ENCODE results near the gene SIAH3.
A peak's percentile ranks its signal among the peaks of the same experiment; 100 is the strongest.

Gene SIAH3

DNA sequence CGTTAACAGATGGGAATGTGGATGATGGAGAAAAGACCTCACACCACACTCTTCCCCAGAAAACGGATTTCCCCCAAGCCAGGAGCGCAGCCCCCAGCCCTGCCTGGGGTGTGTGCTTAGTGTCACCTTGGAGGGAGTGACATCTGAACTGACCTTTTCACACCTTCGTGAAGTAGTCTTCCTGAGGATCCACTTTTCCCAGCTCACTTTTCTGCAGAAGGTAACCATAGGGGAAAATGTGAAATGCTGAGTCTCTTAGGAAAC lies 26.2 kb downstream of the SIAH3 start:
- TF ChIP-seq, protein P1, sequence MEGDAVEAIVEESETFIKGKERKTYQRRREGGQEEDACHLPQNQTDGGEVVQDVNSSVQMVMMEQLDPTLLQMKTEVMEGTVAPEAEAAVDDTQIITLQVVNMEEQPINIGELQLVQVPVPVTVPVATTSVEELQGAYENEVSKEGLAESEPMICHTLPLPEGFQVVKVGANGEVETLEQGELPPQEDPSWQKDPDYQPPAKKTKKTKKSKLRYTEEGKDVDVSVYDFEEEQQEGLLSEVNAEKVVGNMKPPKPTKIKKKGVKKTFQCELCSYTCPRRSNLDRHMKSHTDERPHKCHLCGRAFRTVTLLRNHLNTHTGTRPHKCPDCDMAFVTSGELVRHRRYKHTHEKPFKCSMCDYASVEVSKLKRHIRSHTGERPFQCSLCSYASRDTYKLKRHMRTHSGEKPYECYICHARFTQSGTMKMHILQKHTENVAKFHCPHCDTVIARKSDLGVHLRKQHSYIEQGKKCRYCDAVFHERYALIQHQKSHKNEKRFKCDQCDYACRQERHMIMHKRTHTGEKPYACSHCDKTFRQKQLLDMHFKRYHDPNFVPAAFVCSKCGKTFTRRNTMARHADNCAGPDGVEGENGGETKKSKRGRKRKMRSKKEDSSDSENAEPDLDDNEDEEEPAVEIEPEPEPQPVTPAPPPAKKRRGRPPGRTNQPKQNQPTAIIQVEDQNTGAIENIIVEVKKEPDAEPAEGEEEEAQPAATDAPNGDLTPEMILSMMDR (IDR thresholded peaks at IDR 0.05; ENCODE audit: insufficient read depth, missing control alignments), result no peak
- DNase-seq (ENCODE audit: insufficient read length, low spot score), result no peak
- no peak for FAIRE-seq

DNA sequence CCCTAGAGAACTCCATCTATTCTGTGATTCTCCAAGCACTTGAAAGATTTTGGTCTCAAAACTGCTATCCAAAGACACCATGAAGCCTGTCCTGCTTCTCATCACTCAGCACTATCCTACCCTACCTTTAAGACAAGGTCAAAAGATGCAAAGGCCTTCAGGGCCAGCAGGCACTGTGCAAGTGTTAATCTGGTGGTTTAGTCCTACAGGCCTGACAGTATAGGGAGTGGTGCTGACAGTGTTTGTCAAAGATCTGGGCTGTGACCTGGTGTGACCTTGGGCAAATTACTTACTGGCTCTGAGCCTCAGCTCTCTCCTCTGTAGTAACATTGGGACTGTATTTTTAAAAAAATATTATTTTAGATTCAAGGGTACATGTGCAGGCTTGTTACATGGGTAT lies 28.0 kb downstream of the SIAH3 start:
- DNase-seq (ENCODE audit: insufficient read length, low spot score) (no peak), FAIRE-seq (no peak)
- TF ChIP-seq, protein P1 (IDR thresholded peaks at IDR 0.05; ENCODE audit: insufficient read depth, missing control alignments), result no peak

DNA sequence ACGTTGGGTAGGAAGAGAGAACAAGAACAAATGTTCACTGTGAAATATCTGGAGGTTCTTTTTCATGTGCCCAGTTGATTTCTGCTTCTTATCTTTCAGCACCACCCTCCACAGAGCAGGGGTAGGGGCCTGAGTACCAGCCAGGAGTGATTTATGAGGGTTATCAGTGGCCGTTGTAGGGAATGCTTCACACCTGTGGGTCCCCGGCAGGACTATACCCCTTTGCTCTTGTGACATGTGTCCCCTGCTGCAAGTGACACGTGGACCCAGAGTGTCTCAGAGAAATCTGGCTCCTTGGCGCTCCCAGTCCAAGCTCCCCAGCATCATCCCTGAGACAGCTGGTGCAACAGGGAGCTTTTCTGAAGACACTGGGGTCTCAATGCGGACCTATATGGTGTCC lies 29.7 kb downstream of the SIAH3 start:
- DNase-seq (ENCODE audit: insufficient read length, low spot score), result no peak
- FAIRE-seq, result no peak
- TF ChIP-seq, protein P1 (IDR thresholded peaks at IDR 0.05; ENCODE audit: insufficient read depth, missing control alignments), result no peak

- TF ChIP-seq, protein P1 (IDR thresholded peaks at IDR 0.05; ENCODE audit: insufficient read depth, missing control alignments), result no peak
- DNase-seq (ENCODE audit: insufficient read length, low spot score), result no peak
- no peak for FAIRE-seq
Measured at GRCh38 chr13:45820106-45820838, 31.3 kb downstream of the SIAH3 start.

DNA sequence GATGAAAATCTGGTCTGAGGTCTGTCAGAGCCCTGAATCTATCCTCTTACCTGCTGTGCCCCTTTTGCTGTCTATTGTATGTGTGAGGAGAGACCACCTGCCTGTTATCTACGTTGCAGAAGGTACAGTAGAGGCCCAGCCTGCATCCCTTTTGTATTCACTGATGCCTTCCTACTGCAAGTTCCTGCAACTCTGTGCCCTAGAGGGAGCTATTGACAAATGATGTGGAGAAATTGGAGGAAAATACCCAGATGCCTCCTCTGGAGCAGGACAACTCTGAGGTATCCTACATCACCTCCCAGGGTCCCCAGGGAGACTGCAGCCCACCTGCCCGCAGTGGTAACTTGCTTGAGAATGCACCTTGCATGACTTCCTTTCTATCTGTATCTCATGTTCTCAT lies 33.7 kb downstream of the SIAH3 start:
- FAIRE-seq (no peak), DNase-seq (ENCODE audit: insufficient read length, low spot score) (no peak)
- TF ChIP-seq, protein P1 (IDR thresholded peaks at IDR 0.05; ENCODE audit: insufficient read depth, missing control alignments), result peak; percentile 4

DNA sequence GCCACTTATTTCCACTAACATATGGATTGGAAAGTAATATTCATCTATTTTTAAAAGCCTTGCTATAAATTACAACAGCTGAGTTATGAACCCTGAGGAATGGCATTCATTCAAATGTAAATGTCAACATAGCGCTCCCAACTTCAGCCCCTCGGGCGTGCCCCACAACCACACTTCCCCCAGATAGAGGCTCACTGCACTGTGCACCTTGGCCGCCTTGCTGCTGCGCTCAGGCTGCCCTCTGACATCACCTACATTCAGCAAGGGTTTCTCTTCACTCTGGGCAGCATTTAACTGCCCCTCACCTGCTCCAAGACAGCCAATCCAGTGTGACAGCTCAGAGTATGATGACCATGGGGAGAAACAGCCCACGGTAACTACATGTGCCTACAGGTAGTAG lies 35.1 kb downstream of the SIAH3 start:
- DNase-seq (ENCODE audit: insufficient read length, low spot score) (no peak), FAIRE-seq (no peak)
- TF ChIP-seq, protein P1 (IDR thresholded peaks at IDR 0.05; ENCODE audit: insufficient read depth, missing control alignments), result no peak

DNA sequence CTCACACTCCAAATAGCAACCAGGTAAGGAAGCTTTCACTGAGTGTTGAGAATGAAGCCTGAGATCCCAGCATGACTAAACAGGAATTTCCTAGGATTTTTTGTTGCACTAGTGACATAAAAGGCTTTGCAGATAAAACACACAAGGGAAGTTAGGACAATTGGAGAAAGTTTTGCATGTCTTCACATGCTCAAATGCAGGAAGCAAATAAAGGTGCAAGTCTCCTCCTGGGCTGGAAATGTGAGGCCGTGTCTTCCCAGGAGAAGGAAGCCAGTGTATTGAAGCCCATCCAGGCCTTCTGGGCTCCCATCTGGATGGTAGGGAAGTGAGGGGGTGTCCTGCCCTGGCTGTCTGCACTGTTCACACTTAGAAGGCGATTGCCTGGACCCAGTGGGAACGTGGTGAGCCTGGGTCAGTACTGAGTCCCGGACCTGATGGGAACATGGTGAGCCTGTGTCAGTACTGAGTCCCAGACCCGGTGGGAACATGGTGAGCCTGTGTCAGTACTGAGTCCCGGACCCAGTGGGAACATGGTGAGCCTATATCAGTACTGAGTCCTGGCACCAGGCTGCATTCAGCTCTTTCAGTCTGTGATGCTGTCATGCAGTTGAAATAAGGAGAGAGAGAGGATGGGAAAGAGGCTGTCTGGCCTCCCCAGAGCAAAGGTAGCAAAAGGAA lies 38.7 kb downstream of the SIAH3 start:
- FAIRE-seq (no peak), DNase-seq (ENCODE audit: insufficient read length, low spot score) (no peak)
- TF ChIP-seq, protein P1 (IDR thresholded peaks at IDR 0.05; ENCODE audit: insufficient read depth, missing control alignments), result no peak

Data from D721Med (cell line).